ENCODE results near the gene SMIM30.

The SMIM30 gene

GRCh38 chr7:113100121-113100603 is 18.2 kb downstream of the SMIM30 start:
- DNase-seq (ENCODE audit: low read depth in 2 of 2): no peak

GRCh38 chr7:113099284-113099919 is 19.0 kb downstream of the SMIM30 start:
- DNase-seq (ENCODE audit: low read depth in 2 of 2): no peak

- no peak for DNase-seq (ENCODE audit: low read depth in 2 of 2)
Measured at GRCh38 chr7:113094517-113095249, 23.7 kb downstream of the SMIM30 start.

GRCh38 chr7:113093561-113093960 is 24.8 kb downstream of the SMIM30 start:
- DNase-seq (ENCODE audit: low read depth in 2 of 2): no peak

GRCh38 chr7:113092762-113093161 is 25.6 kb downstream of the SMIM30 start:
- no peak for DNase-seq (ENCODE audit: low read depth in 2 of 2)

GRCh38 chr7:113087071-113087998 is 31.0 kb downstream of the SMIM30 start:
- peak; percentile 54 to 59 for DNase-seq (ENCODE audit: low read depth in 2 of 2)

- peak in 1 of 2 experiments; percentile 28 for DNase-seq (ENCODE audit: low read depth in 2 of 2)
Measured at GRCh38 chr7:113086431-113086888, 31.9 kb downstream of the SMIM30 start, which contains the start of gene GPR85. Gene GPR85, minus strand, starts transcription at chr7:113086827. Its CDS starts 2,106 bp downstream, at chr7:113084721.

GRCh38 chr7:113085781-113086390 is 32.5 kb downstream of the SMIM30 start:
- no peak for DNase-seq (ENCODE audit: low read depth in 2 of 2)

- no peak for DNase-seq (ENCODE audit: low read depth in 2 of 2)
Measured at GRCh38 chr7:113084496-113085172, 33.7 kb downstream of the SMIM30 start.

- DNase-seq (ENCODE audit: low read depth in 2 of 2): no peak
Measured at GRCh38 chr7:113083816-113084495, 34.4 kb downstream of the SMIM30 start.

GRCh38 chr7:113083132-113083815 is 35.1 kb downstream of the SMIM30 start:
- no peak for DNase-seq (ENCODE audit: low read depth in 2 of 2)

- no peak for DNase-seq (ENCODE audit: low read depth in 2 of 2)
Measured at GRCh38 chr7:113078331-113078730, 40.0 kb downstream of the SMIM30 start.

- no peak for DNase-seq (ENCODE audit: low read depth in 2 of 2)
Measured at GRCh38 chr7:113076703-113077102, 41.7 kb downstream of the SMIM30 start.

GRCh38 chr7:113071465-113071864 is 46.9 kb downstream of the SMIM30 start:
- no peak for DNase-seq (ENCODE audit: low read depth in 2 of 2)

Data from fibroblast of skin of left biceps (primary cell).